Measurements from ENCODE around the gene ESRRB.

The ESRRB gene

DNA sequence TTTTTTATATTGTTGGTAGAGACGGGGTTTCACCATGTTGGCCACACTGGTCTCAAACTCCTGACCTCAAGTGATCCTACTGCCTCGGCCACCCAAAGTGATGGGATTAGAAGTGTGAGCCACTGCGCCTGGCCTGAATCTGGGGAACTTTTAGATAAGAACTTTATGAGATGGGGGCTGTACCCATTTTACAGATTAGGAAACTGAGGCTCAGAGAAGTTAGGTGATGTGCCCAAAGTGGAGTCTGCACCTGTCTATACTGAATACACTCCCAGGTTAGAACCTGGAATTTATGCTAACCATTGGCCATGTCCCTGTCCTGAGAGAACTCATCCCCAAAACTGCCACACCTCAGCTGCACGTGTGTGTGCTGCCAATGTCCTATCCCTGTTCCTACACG lies 81.9 kb downstream of the ESRRB start:
- no peak for DNase-seq

DNA sequence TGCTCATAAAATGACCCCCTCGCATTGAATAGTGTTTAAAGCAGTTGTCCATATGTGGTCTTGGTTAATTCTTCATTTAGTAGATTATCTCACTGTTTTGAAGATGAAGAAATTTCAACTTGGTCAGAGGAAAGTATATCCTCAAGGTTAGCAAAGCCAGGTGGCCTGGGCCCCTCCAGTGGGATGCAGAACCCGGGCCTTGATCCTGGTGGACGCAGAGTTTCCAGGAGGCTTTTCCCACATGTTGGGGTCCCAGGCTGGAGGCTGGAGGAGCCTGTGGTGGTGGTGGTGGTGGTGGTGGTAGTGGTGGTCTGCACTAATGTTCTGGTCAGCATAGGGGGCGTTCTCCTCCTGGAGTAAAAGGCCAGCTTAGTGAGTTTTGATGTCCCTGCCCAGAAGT lies 85.9 kb downstream of the ESRRB start:
- DNase-seq: no peak

DNA sequence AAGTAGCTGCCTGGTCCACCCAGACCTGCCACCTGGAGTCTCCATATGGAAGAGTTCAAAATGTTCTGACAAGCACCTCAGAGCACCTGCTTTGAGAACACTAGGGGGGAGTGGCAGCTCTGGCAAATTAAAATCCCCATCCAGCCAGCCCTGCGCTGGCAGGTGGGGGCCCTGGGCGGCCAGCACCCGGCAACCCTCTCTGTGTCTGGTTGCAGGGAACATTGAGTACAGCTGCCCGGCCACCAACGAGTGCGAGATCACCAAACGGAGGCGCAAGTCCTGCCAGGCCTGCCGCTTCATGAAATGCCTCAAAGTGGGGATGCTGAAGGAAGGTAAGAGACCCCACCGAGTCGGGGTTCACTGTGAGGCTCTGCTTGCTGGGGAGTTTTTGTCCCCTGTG lies 86.4 kb downstream of the ESRRB start:
- DNase-seq: no peak

DNA sequence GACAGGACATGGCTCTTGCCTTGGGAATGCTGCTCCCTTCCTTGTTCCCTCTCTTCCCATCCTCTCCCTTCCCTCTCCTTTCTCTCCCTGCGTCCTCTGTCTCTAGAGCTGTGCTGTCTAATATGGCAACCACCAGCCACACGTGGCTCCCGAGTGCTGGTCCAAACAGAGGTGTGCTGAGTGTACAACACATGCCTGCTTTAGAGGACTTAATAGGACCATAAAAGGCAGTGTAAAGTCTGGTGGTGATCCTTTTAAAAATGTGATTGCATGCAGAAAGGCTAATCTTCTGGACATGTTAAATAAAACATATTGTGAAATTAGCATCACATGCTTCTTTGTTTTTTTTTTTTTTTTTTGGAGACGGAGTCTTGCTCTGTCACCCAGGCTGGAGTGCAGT lies 87.2 kb downstream of the ESRRB start:
- DNase-seq: no peak

DNA sequence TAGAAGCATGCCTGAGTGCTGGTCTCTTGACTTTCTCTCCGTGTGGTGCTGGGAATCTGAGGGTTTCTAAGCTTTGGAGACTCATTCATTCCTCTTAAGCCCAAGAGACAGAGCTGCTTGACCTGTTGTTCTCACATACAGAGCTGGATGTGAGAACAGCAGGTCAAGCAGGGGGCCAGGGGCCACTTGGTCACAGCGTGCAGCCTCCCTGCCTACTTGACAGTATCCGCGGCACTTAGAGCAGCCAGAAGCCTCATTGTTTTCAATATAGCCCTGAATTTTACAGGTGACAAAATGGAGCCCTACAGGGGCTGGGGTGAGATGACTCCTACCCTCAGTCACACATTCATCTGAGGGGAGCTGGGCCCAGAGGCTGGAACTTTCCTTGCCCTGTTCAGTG lies 88.9 kb downstream of the ESRRB start:
- DNase-seq: no peak

DNA sequence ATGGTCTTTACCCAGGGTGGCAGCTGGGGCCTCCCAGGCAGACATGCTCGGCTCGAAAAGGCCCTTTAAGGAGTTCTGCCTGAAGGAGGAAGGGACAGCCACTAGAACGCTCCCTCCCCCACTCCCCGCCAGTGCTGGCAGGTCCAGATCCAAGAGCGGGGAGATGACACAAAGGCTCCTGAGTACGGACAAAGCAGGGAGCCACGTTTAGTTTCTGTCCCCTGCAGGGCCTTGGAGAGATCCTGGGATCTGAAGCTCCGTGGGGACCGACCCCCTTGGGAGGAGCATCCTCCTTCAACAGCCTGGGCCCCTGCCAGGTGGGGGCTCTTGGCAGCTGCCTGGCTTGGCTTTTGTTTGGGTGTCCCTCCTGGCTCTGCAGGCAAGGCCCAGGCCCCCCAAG lies 89.7 kb downstream of the ESRRB start:
- DNase-seq: no peak

DNA sequence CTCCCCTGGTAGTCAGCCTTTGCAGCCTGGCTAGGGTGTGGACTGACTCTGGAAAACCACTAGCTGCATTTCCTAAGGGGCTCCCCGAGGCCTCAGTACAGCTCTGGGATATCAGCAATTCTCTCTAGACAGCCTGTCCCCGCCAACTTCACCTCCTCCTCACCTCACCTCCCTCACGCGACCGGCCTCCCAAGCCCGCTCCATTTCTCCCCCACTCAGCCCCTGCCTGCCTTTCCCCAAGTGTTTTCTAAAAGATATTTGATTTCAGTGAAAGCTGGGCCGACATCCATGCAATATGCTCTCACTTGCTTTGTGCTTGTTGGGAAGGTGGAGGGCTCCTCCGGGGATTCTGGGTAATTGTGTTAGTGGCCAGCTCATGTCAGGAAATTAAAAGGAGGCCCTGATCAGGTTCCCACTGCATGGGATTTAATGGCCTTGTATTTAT lies 91.8 kb downstream of the ESRRB start:
- DNase-seq: peak; percentile 68

DNA sequence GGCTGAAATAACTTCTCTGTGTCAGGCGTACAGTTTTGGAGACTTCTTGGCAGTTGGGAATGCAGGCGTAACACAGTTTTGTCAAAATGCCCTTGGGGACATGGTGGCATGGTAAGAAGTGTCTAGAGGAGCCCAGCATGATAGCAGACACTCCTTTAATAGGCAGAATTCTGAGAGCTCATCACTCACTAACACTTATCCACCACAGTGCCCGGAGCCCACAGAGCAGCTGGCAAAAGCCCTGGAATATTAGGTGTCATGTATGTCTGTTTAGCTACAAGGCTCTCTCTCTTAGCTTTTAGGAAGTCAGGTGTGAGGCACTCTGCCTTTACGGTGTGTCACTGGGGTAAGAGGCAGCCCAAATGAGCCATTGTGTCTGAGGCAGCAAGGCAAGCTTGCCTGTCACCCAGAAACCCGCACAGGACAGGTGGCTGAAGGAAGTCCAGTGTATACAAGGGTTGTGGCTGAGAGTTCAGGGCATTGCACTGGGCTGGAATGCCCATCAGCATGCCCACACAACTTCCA lies 96.3 kb downstream of the ESRRB start:
- no peak for DNase-seq

DNA sequence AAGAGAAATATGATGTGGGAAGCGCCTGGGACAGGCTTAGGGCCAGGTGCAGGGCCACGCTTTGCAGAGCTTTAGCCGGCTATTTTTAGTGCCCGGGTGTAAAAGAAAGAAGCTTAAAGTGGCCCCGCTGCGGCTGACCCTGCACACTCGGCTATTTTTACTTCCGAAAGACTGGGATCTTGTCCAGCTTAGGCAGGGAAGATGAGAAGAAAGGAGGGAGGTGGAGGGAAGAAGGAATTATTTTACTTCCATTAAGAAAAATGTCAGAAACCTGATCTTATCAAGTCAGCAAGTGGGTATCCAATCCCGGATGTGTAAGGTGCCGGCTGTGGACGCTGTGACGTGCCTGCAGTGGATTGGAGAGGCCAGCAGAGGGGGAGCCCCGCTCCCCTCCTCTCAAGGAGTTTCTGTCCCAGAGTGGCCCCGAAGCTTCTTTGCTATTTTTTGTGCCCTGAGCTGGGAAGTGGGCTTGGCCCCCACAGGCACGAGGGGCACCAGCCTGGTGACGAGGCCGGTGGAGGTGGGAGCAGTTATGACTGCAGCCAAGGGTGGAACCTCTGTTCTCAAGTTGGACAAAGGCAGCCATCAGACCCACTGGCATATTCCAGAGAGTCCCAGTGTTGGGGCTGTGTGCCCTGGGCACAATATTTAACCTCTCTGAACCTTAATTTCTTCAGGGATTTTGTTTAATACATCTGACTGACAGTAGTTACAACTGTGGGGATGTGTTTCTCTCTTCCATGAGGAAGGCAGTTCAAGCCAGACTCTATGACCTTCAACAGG lies 97.7 kb downstream of the ESRRB start:
- DNase-seq: no peak

DNA sequence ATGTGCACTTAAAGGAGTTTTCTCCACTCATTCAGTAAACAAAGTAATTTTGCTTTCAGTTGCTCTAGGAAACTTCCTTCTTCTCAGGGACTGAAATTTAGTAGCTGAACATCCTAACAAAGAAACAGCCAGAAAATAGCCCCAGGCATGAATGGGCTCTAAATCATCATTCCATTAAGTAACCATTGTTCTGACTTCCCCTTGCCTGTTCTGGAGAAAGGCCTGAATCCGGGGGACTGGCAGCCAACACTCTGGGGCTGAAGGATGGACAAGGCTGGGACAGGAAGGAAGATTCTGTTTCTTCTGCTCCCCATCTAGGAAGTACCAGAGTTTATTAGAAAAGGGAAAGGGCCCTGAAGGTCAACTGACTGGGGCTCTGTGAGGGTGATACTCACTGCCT lies 104.5 kb downstream of the ESRRB start:
- DNase-seq: no peak

DNA sequence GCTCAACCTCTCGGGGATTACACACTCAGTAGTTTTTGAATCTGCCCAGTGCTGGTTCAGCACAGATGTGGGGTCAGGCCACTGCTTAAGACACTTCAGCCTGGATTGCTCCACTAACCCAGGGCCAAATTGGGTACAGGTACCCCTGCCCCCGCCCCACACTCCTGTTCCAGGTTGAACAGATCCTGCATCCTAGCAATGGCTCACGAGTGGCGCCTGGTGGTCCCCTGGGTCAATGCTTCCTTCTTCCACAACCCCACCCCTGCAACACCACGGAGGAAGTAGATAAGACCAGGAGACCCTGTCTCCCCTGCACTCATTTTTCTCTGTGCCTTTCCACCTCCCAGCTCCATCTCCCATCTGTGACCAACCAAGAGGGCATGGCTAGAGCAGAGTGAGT lies 108.4 kb downstream of the ESRRB start:
- DNase-seq: no peak

DNA sequence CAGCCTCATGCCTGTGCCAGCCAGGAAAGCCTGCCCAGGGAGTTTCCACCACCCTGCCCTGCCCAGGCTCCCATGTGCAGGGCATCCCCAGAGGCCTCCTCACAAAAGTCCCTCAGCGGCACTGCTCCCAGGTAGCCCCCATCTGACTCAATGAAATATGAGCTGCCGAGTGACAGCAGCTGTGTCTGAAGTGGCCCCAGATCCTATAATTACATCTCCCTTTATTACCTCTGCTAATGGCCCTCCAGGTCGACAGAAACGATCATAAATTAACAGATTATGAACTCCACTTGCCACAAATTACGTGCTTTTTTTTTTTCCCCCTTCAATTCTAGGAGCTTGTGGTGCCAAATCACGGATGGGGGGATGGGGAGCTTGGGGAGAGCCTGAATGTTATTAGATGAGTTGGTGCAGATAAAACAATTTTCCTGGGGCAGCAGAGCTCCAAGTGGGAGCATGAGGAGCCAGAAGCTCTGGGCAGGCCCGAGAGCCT lies 110.4 kb downstream of the ESRRB start:
- peak; percentile 97 for DNase-seq

DNA sequence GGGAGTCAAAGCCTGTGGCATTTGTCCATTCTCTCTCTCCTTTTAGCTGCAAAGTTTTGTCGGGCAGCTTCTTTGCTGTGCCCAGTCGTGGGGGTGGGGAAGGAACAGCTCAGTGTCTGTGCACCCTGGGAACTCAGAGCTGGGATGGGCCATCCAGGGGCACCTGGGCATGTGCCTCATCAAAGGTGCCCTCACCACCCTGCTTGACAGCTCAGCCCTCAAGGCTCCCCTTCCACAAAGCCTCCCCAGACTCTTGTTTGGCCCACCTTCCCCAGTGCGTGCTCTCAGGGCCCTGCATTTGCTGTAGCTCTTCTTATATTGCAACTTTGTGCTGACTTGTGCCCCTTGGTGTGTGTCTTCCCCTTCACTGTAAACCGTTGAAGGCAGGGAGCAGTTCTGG lies 112.6 kb downstream of the ESRRB start:
- DNase-seq: no peak

DNA sequence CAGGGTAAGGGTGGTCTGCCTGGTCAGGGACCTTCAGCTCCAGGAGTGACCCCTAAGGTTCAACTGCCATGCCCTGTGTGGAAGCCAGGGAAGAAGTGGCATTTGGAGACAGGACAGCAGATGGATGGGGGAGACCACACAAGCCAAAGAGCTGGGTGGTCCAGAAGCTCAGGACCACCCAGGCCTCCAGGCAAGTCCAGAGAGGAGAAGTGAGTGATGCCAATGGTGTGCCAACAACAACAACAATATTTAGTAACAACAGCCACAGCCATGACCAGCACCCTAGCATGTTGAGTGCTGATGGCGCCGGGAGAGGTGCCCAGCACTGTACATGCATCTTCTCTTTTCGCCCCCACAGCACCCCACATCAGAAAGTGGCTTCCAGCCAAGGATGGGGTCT lies 113.7 kb downstream of the ESRRB start:
- no peak for DNase-seq

DNA sequence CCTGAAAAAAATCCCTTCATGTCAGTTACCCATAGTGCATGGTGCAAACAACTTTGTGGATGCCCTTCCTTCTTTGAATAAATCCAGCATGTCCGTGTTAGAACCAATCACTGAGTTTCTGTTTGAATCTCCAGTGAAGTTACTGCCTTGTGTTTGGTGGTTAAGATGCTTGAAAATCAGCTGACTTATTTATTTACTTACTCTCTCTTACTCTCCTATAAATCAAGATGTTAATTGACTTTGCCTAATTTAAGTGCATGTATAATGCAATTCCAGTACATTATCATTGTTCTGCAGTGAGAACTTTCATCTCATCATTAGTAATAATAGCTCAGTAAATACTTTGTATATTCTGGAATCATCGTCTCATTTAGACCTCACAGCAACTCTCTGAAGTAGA lies 114.2 kb downstream of the ESRRB start:
- no peak for DNase-seq

DNA sequence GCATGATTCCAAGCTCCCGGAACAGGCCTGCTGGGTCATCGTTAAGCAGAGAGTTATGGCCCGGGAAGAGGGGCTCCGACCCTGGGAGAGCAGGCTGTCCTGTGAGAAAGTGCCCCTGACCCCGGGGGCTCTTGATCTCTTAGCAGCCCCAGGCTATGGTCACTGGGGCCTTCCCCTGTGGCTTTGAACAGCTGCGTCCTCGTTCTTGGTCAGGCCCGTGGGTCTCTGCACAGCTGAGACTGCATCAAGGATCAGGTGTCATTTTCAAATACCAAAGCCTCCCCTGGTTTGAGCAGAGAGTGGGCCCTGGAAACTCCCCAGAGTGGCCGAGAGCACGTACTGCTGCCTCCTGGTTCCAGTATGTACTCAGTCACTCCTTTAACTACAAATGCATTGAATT lies 114.8 kb downstream of the ESRRB start:
- DNase-seq: peak; percentile 16

DNA sequence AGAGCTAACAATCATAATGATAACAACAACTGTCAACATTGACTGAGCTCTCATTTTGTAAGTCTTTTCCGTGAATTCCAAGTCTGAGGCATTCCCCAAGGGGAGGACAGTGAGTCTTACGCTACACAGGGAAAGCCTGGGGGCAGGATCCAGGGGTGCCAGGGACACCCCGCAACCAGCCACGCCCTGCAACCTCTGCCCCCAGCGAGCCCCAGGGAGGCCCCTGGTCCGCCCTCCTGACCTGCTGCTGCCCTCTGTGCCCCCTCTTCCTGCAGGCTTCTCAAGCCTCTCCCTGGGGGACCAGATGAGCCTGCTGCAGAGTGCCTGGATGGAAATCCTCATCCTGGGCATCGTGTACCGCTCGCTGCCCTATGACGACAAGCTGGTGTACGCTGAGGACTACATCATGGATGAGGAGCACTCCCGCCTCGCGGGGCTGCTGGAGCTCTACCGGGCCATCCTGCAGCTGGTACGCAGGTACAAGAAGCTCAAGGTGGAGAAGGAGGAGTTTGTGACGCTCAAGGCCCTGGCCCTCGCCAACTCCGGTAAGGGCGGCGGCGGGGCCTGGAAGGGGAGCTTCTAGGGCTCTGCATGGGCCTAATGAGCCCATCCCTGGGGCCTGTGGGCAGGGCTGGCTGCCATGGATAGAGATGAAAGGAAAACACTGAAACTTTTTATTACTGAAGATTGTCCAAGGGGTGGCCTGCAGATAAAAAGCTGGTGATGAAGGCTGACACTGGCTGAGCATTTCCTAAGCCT lies 115.4 kb downstream of the ESRRB start:
- DNase-seq: no peak

DNA sequence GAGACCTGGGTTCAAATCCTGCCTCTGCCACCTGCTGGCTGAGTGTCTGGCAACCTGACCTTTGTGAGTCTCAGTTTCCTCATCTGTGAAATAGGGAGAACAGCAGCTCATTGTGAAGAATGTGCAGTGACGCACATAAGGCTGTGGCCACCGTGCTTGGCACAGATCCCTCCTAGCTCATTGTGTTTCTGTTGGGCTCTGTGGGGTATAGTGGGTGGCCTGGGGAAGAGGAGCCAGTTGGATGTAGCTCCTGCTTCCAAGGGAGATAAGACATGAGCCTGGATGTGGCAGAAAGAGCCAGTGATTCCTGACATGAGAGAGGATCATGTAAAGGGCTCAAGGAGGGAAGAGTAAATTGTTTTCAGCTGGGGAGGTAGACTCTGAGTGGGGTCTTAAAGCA lies 120.0 kb downstream of the ESRRB start:
- DNase-seq: no peak

DNA sequence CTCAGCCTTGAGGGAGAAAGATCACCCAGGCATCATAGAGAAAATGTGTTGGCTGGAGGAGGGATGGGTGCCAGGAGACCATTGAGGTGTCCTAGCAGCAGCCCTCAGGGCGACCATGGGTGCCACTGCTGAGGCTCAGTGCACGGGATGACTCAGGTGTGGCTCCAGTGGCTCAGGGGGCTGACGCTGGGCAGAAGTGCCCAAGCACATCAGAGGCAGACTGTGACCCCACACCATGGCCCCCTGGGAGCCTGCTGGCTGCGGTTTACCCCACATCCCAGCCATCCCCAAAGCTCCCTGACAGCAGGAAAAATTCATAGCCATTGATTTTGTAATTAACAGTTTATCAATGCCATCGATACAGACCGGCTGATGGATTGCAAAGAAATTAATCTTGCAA lies 120.7 kb downstream of the ESRRB start:
- no peak for DNase-seq

DNA sequence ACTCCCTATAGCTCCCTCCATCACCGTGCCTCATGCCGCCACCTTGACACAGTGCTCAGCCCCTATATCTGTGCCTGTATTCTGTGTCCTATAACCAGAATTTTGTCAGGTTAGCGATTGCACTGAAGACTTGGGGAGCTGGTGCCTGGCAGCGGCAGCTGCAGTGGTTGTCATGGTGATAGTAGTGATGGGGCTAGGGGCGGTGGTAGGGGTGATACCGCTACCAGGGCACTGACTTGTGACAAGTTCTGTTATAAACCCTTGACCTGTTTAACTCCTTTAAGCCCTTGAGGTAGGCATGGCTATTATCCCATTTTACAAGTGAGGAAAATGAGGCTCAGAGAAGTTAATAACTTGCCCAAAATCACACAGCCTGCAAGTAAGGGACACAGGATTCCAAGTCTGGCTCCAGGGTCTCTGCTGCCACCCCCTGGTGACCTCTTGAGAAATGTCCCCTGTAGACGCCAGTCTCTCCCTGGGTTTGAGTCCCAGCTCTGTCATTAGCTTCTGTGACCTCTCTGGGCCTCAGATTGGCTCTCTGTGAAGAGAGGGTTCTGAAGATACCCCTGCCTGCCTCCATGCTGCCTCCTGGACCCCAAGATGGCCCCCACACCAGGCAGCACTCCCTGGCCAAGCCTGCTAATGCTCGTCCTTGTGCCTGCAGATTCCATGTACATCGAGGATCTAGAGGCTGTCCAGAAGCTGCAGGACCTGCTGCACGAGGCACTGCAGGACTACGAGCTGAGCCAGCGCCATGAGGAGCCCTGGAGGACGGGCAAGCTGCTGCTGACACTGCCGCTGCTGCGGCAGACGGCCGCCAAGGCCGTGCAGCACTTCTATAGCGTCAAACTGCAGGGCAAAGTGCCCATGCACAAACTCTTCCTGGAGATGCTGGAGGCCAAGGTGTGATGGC lies 121.9 kb downstream of the ESRRB start:
- DNase-seq: peak; percentile 24

DNA sequence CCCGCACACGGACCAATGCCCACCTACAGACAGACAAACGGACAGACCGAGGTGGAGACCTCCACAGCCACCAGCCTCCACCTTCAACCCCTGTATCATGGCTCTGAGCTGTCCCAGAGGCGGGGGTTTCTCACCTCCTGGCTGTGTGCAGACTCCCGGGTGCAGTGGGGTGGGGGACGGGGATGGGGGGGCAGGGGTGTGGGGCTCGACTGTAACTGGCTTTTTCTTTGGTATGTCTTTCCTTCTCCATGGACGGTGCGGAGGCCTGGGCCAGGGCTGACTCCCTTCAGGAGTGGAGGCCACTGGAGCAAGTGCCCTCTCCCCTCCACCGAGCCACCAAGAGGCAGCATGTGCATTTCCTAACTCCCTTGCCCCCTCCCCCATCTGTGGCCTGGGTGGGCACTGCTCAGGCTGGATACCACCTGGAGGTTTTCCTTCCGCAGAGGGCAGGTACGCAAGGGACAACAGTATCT lies 122.6 kb downstream of the ESRRB start:
- DNase-seq: no peak

DNA sequence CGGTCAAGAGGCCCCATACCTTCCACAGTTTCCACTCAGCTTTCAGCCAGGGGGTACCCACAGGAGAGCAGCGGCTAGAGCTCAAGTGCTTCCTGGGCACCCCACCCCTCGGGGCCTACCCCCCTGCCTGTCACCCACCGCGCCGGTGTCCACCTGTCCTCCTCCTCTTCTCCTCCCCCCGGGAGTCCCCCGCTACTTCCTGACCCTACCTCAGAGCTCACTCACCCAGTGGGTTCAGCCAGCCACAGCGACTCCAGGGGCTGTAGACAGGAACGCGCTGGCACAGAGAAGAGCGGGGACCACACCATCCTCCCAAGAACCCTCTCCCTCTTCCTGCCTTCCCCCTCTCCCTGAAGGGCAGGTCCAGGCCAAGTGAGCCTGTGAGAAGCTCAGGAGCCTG lies 123.0 kb downstream of the ESRRB start:
- no peak for DNase-seq

DNA sequence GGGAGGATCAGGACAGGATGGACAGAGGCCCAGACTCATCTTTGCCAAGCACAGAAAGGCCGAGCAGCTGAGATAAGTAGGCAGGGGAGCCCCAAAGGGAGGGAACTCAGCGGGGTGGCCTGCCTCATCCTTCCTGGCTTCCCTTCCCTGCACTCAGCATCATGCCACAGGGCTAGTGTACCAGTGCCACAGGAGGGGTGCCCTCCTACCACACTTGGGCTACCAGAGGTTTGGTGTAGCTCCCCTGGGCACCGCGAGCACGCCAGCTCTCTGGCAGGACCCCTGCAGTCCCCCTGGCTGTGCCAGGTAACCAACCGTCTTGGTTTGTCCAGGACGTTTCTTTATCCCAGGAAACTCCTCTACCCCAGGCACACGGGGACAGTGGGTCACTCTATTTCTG lies 123.5 kb downstream of the ESRRB start:
- no peak for DNase-seq
